Peyer's patch (tissue), 4 donors: Measurements from ENCODE around the gene CELF2.

ENCODE experiments used
- POLR2A ChIP-seq, 2 donors: fragments of 450-650 bp; IDR thresholded peaks; one replicate each; pipeline ENCODE4 v1.5.1; 2017; ENCODE audit warnings: antibody characterized with exemption in 2 of 2, mild to moderate bottlenecking in 2 of 2, moderate library complexity in 2 of 2
- TF ChIP-seq, protein P1 (sequence below), 6 experiments: fragments of 450-650 bp in 4 of 6; fragments of 200-600 bp in 2 of 6; sonication (generic) in 1 of 6; IDR thresholded peaks; one replicate each; pipeline ENCODE4 v1.5.1; 2017 to 2019; ENCODE audit warnings: antibody characterized with exemption in 6 of 6, mild to moderate bottlenecking in 3 of 6, moderate library complexity in 1 of 6

DNA sequence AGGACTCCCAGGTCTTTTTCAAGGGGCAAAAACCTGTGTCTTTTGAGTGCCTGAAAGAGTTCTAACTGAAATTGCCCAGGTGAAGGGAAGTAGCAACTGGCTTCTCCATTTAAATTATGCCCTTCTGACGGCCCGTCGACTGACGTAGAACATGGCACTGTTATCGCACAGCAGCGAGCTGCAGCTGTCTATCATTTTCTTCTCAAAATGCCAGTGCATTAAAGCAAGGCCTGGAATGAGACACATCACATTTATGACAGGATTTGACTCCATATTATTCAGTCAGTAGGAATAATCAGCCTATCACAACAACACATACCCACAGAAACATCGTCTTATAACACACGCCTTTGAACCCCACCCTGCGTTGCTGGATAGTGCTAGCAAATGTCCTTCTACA lies 69.7 kb downstream of the CELF2 start:
- TF ChIP-seq, protein P1, sequence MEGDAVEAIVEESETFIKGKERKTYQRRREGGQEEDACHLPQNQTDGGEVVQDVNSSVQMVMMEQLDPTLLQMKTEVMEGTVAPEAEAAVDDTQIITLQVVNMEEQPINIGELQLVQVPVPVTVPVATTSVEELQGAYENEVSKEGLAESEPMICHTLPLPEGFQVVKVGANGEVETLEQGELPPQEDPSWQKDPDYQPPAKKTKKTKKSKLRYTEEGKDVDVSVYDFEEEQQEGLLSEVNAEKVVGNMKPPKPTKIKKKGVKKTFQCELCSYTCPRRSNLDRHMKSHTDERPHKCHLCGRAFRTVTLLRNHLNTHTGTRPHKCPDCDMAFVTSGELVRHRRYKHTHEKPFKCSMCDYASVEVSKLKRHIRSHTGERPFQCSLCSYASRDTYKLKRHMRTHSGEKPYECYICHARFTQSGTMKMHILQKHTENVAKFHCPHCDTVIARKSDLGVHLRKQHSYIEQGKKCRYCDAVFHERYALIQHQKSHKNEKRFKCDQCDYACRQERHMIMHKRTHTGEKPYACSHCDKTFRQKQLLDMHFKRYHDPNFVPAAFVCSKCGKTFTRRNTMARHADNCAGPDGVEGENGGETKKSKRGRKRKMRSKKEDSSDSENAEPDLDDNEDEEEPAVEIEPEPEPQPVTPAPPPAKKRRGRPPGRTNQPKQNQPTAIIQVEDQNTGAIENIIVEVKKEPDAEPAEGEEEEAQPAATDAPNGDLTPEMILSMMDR (IDR thresholded peaks at IDR 0.05) = no peak
- no peak for TF ChIP-seq POLR2A (IDR thresholded peaks at IDR 0.05)
